SK-N-SH treated with all-trans-retinoic acid at 6 μM for 48 hours (cell line): ENCODE data around the gene CPTP.

Experiments
- ARNTL ChIP-seq: fragments of 450-650 bp; formaldehyde crosslinking; IDR thresholded peaks from 2 replicates; pipeline ENCODE4 v1.5.0; 2020; ENCODE audit warnings: low read depth, mild to moderate bottlenecking, moderate library complexity, borderline replicate concordance
- CSRNP3 ChIP-seq: fragments of 250-450 bp; sonication (Bioruptor Pico); IDR thresholded peaks from 2 replicates; pipeline ENCODE4 v1.5.1; 2021; ENCODE audit warnings: mild to moderate bottlenecking, moderate library complexity
- ESRRG ChIP-seq: fragments of 250-450 bp; sonication (Bioruptor Pico); IDR thresholded peaks from 2 replicates; pipeline ENCODE4 v1.6.1; 2021; ENCODE audit warnings: mild to moderate bottlenecking
- GLIS3 ChIP-seq: fragments of 250-450 bp; sonication (Bioruptor Pico); IDR thresholded peaks from 2 replicates; pipeline ENCODE4 v1.5.0; 2020; ENCODE audit warnings: mild to moderate bottlenecking, moderate library complexity
- PATZ1 ChIP-seq: fragments of 250-450 bp; sonication (Bioruptor Pico); IDR thresholded peaks from 2 replicates; pipeline ENCODE4 v1.8.0; 2020; ENCODE audit warnings: mild to moderate bottlenecking, moderate library complexity, borderline replicate concordance
- PPARA ChIP-seq: fragments of 250-450 bp; sonication (Bioruptor Pico); IDR thresholded peaks from 2 replicates; pipeline ENCODE4 v1.5.0; 2020; ENCODE audit warnings: mild to moderate bottlenecking, borderline replicate concordance
- RARB ChIP-seq: fragments of 250-450 bp; sonication (Bioruptor Pico); IDR thresholded peaks from 2 replicates; pipeline ENCODE4 v1.8.0; 2021; ENCODE audit warnings: mild to moderate bottlenecking, moderate library complexity
- TOX ChIP-seq: fragments of 250-450 bp; sonication (Bioruptor Pico); IDR thresholded peaks from 2 replicates; pipeline ENCODE4 v1.8.0; 2021; ENCODE audit warnings: mild to moderate bottlenecking, moderate library complexity, borderline replicate concordance
- TSHZ2 ChIP-seq: fragments of 250-450 bp; sonication (Bioruptor Pico); IDR thresholded peaks from 2 replicates; pipeline ENCODE4 v1.5.0; 2020; ENCODE audit warnings: mild to moderate bottlenecking, moderate library complexity
- ZFP30 ChIP-seq: fragments of 450-650 bp; formaldehyde crosslinking; IDR thresholded peaks from 2 replicates; pipeline ENCODE4 v1.5.0; 2022; ENCODE audit warnings: mild to moderate bottlenecking, moderate library complexity
- ZNF565 ChIP-seq: fragments of 450-650 bp; formaldehyde crosslinking; conservative IDR thresholded peaks from 2 replicates; pipeline ENCODE4 v1.5.0; 2020; ENCODE audit warnings: low read depth, mild to moderate bottlenecking, moderate library complexity
- ZNF70 ChIP-seq: fragments of 450-650 bp; formaldehyde crosslinking; IDR thresholded peaks from 2 replicates; pipeline ENCODE4 v1.5.0; 2020; ENCODE audit warnings: mild to moderate bottlenecking, moderate library complexity
- ZNF8 ChIP-seq: fragments of 450-650 bp; formaldehyde crosslinking; IDR thresholded peaks from 2 replicates; pipeline ENCODE4 v1.5.0; 2020; ENCODE audit warnings: mild to moderate bottlenecking, moderate library complexity
- TF ChIP-seq, protein P1 (sequence below): fragments of 250-450 bp; sonication (Bioruptor Pico); IDR thresholded peaks from 2 replicates; pipeline ENCODE4 v1.5.1; 2020; ENCODE audit warnings: low read depth, mild to moderate bottlenecking, moderate library complexity

DNA sequence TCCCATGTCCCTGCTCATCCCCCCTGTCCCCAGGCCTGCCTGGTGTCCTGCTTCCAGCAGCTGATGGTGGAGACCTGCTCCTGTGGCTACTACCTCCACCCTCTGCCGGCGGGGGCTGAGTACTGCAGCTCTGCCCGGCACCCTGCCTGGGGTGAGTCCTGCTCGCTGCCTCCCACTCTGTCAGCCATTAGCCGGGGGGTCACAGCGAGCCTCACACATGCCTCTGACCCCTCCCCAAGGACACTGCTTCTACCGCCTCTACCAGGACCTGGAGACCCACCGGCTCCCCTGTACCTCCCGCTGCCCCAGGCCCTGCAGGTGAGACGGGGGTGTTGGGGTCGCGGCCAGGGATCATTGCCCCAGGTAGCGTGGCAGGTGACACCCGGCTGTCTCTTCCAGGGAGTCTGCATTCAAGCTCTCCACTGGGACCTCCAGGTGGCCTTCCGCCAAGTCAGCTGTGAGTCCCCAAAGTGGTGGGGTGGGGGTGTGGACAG is 34.3 kb upstream of the CPTP start:
- TF ChIP-seq ZFP30 (CRISPR knock-in tag): no peak
- TF ChIP-seq ZNF8 (CRISPR knock-in tag): no peak
- TF ChIP-seq, protein P1, sequence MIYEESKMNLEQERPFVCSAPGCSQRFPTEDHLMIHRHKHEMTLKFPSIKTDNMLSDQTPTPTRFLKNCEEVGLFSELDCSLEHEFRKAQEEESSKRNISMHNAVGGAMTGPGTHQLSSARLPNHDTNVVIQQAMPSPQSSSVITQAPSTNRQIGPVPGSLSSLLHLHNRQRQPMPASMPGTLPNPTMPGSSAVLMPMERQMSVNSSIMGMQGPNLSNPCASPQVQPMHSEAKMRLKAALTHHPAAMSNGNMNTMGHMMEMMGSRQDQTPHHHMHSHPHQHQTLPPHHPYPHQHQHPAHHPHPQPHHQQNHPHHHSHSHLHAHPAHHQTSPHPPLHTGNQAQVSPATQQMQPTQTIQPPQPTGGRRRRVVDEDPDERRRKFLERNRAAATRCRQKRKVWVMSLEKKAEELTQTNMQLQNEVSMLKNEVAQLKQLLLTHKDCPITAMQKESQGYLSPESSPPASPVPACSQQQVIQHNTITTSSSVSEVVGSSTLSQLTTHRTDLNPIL (CRISPR knock-in tag): no peak
- TF ChIP-seq RARB (CRISPR knock-in tag): no peak
- no peak for TF ChIP-seq ARNTL (CRISPR knock-in tag)
- TF ChIP-seq GLIS3 (CRISPR knock-in tag): no peak
- no peak for TF ChIP-seq PPARA
- no peak for TF ChIP-seq CSRNP3 (CRISPR knock-in tag)
- TF ChIP-seq ZNF565: no peak
- no peak for TF ChIP-seq TSHZ2
- no peak for TF ChIP-seq ESRRG
- no peak for TF ChIP-seq PATZ1
- no peak for TF ChIP-seq ZNF70 (CRISPR knock-in tag)
- TF ChIP-seq TOX (CRISPR knock-in tag): no peak
